Thyroid gland (tissue), 4 donors: ENCODE data around the gene FAM110A. TPM values are rescaled to one million over a fixed set of nuclear protein-coding genes. Genes with fewer than 3 reads are reported as not detected.
A peak's percentile ranks its signal among the peaks of the same experiment; 100 is the strongest.

Experiments
- DNase-seq, 2 donors: peaks; one replicate each; pipeline ENCODE4 v3.0.0-alpha.2; 2019
- H3K27ac ChIP-seq, 3 donors: fragments of 200-600 bp; sonication (generic); 1 replicate in 2 of 3; 2 replicates in 1 of 3; pipeline ENCODE4 v1.5.1; 2016 to 2019; ENCODE audit warnings: mild to moderate bottlenecking in 1 of 3, moderate library complexity in 1 of 3
- H3K27me3 ChIP-seq: fragments of 200-600 bp; sonication (generic); one replicate; pipeline ENCODE4 v1.5.1; 2019
- H3K36me3 ChIP-seq, 2 donors: fragments of 200-600 bp; sonication (generic); one replicate each; pipeline ENCODE4 v1.5.1; 2016 to 2019
- H3K4me1 ChIP-seq, 2 donors: fragments of 200-600 bp; sonication (generic); one replicate each; pipeline ENCODE4 v1.5.1; 2017 to 2019
- H3K4me3 ChIP-seq, 3 donors: fragments of 200-600 bp; sonication (generic); replicated peaks in 1 of 3; 1 replicate in 2 of 3; 2 replicates in 1 of 3; pipeline ENCODE4 v1.5.1; 2016; ENCODE audit warnings: mild to moderate bottlenecking in 1 of 3
- H3K9me3 ChIP-seq: fragments of 200-600 bp; sonication (generic); one replicate; pipeline ENCODE4 v1.5.1; 2017
- POLR2A ChIP-seq, 2 donors: fragments of 450-650 bp; IDR thresholded peaks; one replicate each; pipeline ENCODE4 v1.6.1; 2017; ENCODE audit warnings: antibody characterized with exemption in 2 of 2, mild to moderate bottlenecking in 2 of 2, moderate library complexity in 1 of 2
- WGBS, 2 donors: methylation state at CpG; one replicate each; pipeline ENCODE4 v1.1.5; 2017; 5-methylcytosine and 5-hydroxymethylcytosine counted together
- intact Hi-C: fragments of 100-400 bp; cut with DNase I; formaldehyde crosslinking; loops from one replicate; pipeline ENCODE4 v1.15.1; 2023
- total RNA-seq, 4 donors: library from RNA; depleted of rRNA; stranded (reverse); fragments of >200 nt; gene quantifications; one replicate each; pipeline ENCODE4 v1.2.3, GENCODE V29; 2016
- TF ChIP-seq, protein P1 (sequence below), 6 experiments: fragments of 200-600 bp in 3 of 6; fragments of 450-650 bp in 3 of 6; sonication (generic) in 3 of 6; IDR thresholded peaks; one replicate each; pipeline ENCODE4 v1.5.1; 2016 to 2019; ENCODE audit warnings: antibody characterized with exemption in 6 of 6, mild to moderate bottlenecking in 2 of 6, inconsistent platforms in 1 of 6, moderate library complexity in 1 of 6

FAM110A gene
- total RNA-seq, 4 donors from 2014 or later: 7.0 to 15.5 (median 8.5) TPM

- peaks cover 23 to 38% of the 10 kb centered on the region in 2 donors for H3K4me1 ChIP-seq
- no peaks in the 10 kb centered on the region for H3K27me3 ChIP-seq
- no peaks in the 10 kb centered on the region for H3K36me3 ChIP-seq
- no peaks in the 10 kb centered on the region for H3K9me3 ChIP-seq
- intact Hi-C loops: no loop called here
- peak in 1 of 2 donors; percentile 14 for DNase-seq
- no peak overlapping the region for H3K4me3 ChIP-seq
- 87% methylated on average over 9 of the region's 9 CpGs for WGBS, 2 donors
- H3K27ac ChIP-seq: peak overlapping the region in 1 of 3 donors; percentile 30
- no peak for TF ChIP-seq POLR2A (IDR thresholded peaks at IDR 0.05)
- TF ChIP-seq, protein P1, sequence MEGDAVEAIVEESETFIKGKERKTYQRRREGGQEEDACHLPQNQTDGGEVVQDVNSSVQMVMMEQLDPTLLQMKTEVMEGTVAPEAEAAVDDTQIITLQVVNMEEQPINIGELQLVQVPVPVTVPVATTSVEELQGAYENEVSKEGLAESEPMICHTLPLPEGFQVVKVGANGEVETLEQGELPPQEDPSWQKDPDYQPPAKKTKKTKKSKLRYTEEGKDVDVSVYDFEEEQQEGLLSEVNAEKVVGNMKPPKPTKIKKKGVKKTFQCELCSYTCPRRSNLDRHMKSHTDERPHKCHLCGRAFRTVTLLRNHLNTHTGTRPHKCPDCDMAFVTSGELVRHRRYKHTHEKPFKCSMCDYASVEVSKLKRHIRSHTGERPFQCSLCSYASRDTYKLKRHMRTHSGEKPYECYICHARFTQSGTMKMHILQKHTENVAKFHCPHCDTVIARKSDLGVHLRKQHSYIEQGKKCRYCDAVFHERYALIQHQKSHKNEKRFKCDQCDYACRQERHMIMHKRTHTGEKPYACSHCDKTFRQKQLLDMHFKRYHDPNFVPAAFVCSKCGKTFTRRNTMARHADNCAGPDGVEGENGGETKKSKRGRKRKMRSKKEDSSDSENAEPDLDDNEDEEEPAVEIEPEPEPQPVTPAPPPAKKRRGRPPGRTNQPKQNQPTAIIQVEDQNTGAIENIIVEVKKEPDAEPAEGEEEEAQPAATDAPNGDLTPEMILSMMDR (IDR thresholded peaks at IDR 0.05): no peak
These were observed 10.4 kb downstream of the FAM110A start for GRCh38 chr20:843912-844311.

DNA sequence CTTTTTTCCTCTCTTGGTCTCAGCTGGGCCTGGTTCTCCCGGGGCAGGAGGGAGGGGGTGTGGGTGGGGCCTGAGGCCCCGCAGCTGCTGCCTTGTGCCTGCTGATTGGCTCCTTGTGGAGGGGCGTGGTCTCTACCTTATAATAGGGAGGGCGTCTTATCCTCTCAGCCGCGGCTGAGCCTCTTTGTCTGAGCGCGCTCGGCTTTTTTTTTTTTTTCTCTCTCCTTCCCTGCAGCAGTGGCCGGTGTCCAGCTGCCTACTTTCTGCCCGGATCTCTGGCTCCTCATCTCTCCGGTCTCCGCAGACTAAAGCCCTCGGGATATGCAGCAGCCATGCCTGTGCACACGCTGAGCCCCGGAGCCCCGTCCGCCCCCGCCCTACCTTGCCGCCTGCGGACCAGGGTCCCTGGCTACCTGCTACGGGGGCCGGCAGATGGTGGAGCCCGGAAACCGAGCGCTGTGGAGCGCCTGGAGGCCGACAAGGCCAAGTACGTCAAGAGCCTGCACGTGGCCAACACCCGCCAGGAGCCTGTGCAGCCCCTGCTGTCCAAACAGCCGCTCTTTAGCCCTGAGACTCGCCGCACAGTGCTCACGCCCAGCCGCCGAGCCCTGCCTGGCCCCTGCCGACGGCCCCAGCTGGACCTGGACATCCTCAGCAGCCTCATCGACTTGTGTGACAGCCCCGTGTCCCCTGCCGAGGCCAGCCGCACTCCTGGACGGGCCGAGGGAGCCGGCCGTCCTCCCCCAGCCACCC is 11.1 kb downstream of the FAM110A start:
- intact Hi-C loops: no loop called here

DNA sequence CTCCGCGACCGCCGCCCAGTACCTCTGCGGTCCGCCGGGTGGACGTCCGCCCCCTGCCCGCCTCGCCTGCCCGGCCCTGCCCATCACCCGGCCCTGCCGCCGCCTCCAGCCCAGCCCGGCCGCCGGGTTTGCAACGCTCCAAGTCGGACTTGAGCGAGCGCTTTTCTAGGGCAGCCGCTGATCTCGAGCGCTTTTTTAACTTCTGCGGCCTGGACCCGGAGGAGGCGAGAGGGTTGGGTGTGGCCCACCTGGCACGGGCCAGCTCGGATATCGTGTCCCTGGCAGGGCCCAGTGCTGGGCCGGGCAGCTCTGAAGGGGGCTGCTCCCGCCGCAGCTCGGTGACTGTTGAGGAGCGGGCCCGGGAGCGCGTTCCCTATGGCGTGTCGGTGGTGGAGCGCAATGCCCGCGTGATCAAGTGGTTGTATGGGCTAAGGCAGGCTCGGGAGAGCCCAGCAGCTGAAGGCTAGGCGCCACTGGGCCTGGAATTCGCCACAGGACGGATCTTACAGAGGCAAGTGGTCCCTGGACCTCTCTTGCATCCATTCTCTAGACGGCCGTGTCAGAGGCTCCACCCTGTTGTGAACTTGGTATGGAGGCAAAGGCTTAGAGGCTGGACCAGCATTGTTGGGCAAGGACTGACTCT is 11.8 kb downstream of the FAM110A start:
- no peaks in the 10 kb centered on the region for H3K36me3 ChIP-seq
- H3K27ac ChIP-seq: no peak overlapping the region
- no peak for DNase-seq
- H3K9me3 ChIP-seq: no peaks in the 10 kb centered on the region
- peaks cover 23 to 38% of the 10 kb centered on the region in 2 donors for H3K4me1 ChIP-seq
- intact Hi-C loops: no loop called here
- H3K4me3 ChIP-seq: peak overlapping the region in 1 of 3 donors; percentile 18
- TF ChIP-seq POLR2A (IDR thresholded peaks at IDR 0.05): no peak
- no peaks in the 10 kb centered on the region for H3K27me3 ChIP-seq
- WGBS, 2 donors: 82 to 83% methylated on average over 45 to 50 of the region's 50 CpGs

More for the DNA sequence above, 11.1 kb downstream of the FAM110A start:
- WGBS, 2 donors: 24 to 25% methylated on average over 31 to 41 of the region's 47 CpGs
- TF ChIP-seq POLR2A (IDR thresholded peaks at IDR 0.05): peak in 1 of 2 donors; percentile 41
- TF ChIP-seq, protein P1 (IDR thresholded peaks at IDR 0.05): no peak
- peak; percentile 97 to 98 for DNase-seq
- no peaks in the 10 kb centered on the region for H3K9me3 ChIP-seq
- H3K4me1 ChIP-seq: peaks cover 23 to 38% of the 10 kb centered on the region in 2 donors
- H3K36me3 ChIP-seq: no peaks in the 10 kb centered on the region
- no peaks in the 10 kb centered on the region for H3K27me3 ChIP-seq
- H3K27ac ChIP-seq: peak overlapping the region in 1 of 3 donors; percentile 44
- peak overlapping the region in 1 of 3 donors; percentile 18 for H3K4me3 ChIP-seq

GRCh38 chr20:845941-846893 is 12.7 kb downstream of the FAM110A start:
- H3K36me3 ChIP-seq: no peaks in the 10 kb centered on the region
- intact Hi-C loops: no loop called here
- no peak overlapping the region for H3K27ac ChIP-seq
- H3K4me3 ChIP-seq: no peak overlapping the region
- no peaks in the 10 kb centered on the region for H3K27me3 ChIP-seq
- no peaks in the 10 kb centered on the region for H3K9me3 ChIP-seq
- no peak for TF ChIP-seq POLR2A (IDR thresholded peaks at IDR 0.05)
- TF ChIP-seq, protein P1 (IDR thresholded peaks at IDR 0.05): no peak
- DNase-seq: no peak
- 74 to 82% methylated on average over 11 of the region's 11 CpGs for WGBS, 2 donors
- peaks cover 23 to 37% of the 10 kb centered on the region in 2 donors for H3K4me1 ChIP-seq

DNA sequence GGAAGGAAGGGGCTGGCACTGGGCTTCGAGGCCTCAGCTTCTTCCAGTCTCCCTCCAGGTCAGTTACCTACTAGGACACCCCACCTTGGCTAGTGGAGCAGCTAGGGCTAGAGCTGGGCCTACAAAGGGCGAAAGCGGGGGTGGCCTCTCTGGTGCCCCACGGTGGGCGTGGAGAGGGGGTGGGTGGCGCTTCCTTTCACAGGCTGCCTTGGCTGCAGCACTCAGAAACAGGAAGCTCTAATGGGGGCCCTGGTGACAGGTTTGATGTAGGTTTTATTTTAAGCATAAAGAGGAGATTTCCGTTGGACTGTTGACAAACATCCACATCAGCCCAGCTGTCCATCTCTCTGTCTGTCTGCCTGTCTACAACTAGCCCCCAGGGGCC is 13.4 kb downstream of the FAM110A start:
- Histone ChIP-seq H3K9me3 (no peaks in the 10 kb centered on the region), H3K36me3 (no peaks in the 10 kb centered on the region), H3K4me3 (no peak overlapping the region), H3K27me3 (no peaks in the 10 kb centered on the region), H3K4me1 (peaks cover 17 to 34% of the 10 kb centered on the region in 2 donors), H3K27ac (no peak overlapping the region)
- TF ChIP-seq POLR2A (IDR thresholded peaks at IDR 0.05): no peak
- TF ChIP-seq, protein P1 (IDR thresholded peaks at IDR 0.05): no peak
- no peak for DNase-seq
- intact Hi-C loops: no loop called here
- 73 to 77% methylated on average over 7 of the region's 7 CpGs for WGBS, 2 donors
